CD4-positive, alpha-beta T cell treated with Interleukin-4 for 1 hour (primary cell): ENCODE measurements around the gene ITPRID1.

Experiments used
- DNase-seq, 2 donors: peaks; one replicate each; pipeline ENCODE4 v3.0.0-alpha.2; 2020 to 2022

ITPRID1 gene

GRCh38 chr7:31646942-31647341 is 133.1 kb downstream of the ITPRID1 start:
- DNase-seq, result no peak

GRCh38 chr7:31647511-31647910 is 133.6 kb downstream of the ITPRID1 start:
- DNase-seq, result peak in 1 of 2 donors; percentile 42

GRCh38 chr7:31648288-31648687 is 134.4 kb downstream of the ITPRID1 start:
- DNase-seq, result no peak

- DNase-seq, result no peak
Measured at GRCh38 chr7:31648880-31649279, 135.0 kb downstream of the ITPRID1 start.

GRCh38 chr7:31651234-31652062 is 137.6 kb downstream of the ITPRID1 start:
- DNase-seq, result no peak

- DNase-seq, result no peak
Measured at GRCh38 chr7:31652063-31652326, 138.1 kb downstream of the ITPRID1 start.

- no peak for DNase-seq
Measured at GRCh38 chr7:31663072-31663471, 149.2 kb downstream of the ITPRID1 start.

GRCh38 chr7:31664890-31665289 is 151.0 kb downstream of the ITPRID1 start:
- no peak for DNase-seq

GRCh38 chr7:31665546-31665945 is 151.7 kb downstream of the ITPRID1 start:
- DNase-seq, result no peak

- DNase-seq, result no peak
Measured at GRCh38 chr7:31669461-31669860, 155.6 kb downstream of the ITPRID1 start.

GRCh38 chr7:31679574-31680305 is 165.8 kb downstream of the ITPRID1 start:
- DNase-seq, result no peak

- no peak for DNase-seq
Measured at GRCh38 chr7:31683445-31684225, 169.7 kb downstream of the ITPRID1 start.

- no peak for DNase-seq
Measured at GRCh38 chr7:31687024-31687748, 173.3 kb downstream of the ITPRID1 start, which contains the start of gene PPP1R17. Gene PPP1R17, plus strand, starts transcription at chr7:31687215. Its CDS starts 5,227 bp downstream, at chr7:31692442.

GRCh38 chr7:31688372-31688771 is 174.5 kb downstream of the ITPRID1 start:
- peak; percentile 6 to 25 for DNase-seq

- no peak for DNase-seq
Measured at GRCh38 chr7:31688996-31689395, 175.1 kb downstream of the ITPRID1 start.

- DNase-seq, result no peak
Measured at GRCh38 chr7:31690935-31691334, 177.0 kb downstream of the ITPRID1 start.

- no peak for DNase-seq
Measured at GRCh38 chr7:31692451-31692850, 178.6 kb downstream of the ITPRID1 start.

- no peak for DNase-seq
Measured at GRCh38 chr7:31692871-31693270, 179.0 kb downstream of the ITPRID1 start.

- DNase-seq, result no peak
Measured at GRCh38 chr7:31695859-31696614, 182.1 kb downstream of the ITPRID1 start.

- peak in 1 of 2 donors; percentile 34 for DNase-seq
Measured at GRCh38 chr7:31699050-31699449, 185.2 kb downstream of the ITPRID1 start.

- DNase-seq, result no peak
Measured at GRCh38 chr7:31702354-31702753, 188.5 kb downstream of the ITPRID1 start.

- DNase-seq, result no peak
Measured at GRCh38 chr7:31705377-31705776, 191.5 kb downstream of the ITPRID1 start.
